ENCODE measurements around the gene FAM107B. TPM values are rescaled to one million over a fixed set of nuclear protein-coding genes. Genes with fewer than 3 reads are reported as not detected.

Gene FAM107B
- total RNA-seq, 1 experiment from 2014 or later, result 61.6 TPM

- DNase-seq (ENCODE audit: low spot score), result no peak
Measured at GRCh38 chr10:14584661-14585060, 190.0 kb downstream of the FAM107B start.

GRCh38 chr10:14583967-14584366, 190.7 kb downstream of the FAM107B start:
- H3K4me1 ChIP-seq (ENCODE audit: insufficient read depth, low read length, poor library complexity, severe bottlenecking), result peaks cover 14% of the 10 kb centered on the region
- intact Hi-C loops (cut with micrococcal nuclease; ENCODE audit: unreplicated experiment), result no loop called here
- ChIA-PET CTCF (no interaction called here), POLR2A (ENCODE audit: low non-redundant PET) (no interaction called here)
- no peaks in the 10 kb centered on the region for H3K27me3 ChIP-seq (replicated peaks; ENCODE audit: insufficient read depth, low read depth, low read length, poor library complexity)
- H3K27ac ChIP-seq (ENCODE audit: low read depth, low read length, poor library complexity, severe bottlenecking), result no peak overlapping the region
- no peak overlapping the region for H3K4me3 ChIP-seq (ENCODE audit: low read depth, low read length, poor library complexity, severe bottlenecking)
- BruUV-seq (replicated peaks), result no TSS peak
- H3K9me3 ChIP-seq (ENCODE audit: low read depth, low read length, poor library complexity, severe bottlenecking), result no peaks in the 10 kb centered on the region
- no peak for TF ChIP-seq EZH2 (IDR thresholded peaks at IDR 0.05; ENCODE audit: borderline replicate concordance, low read depth, low read length, poor library complexity, severe bottlenecking)
- no peak for TF ChIP-seq CTCF (conservative IDR thresholded peaks at IDR 0.05; ENCODE audit: low read depth, low read length)
- H3K36me3 ChIP-seq (ENCODE audit: insufficient read depth, low read length, poor library complexity, severe bottlenecking), result no peaks in the 10 kb centered on the region
- DNase-seq (ENCODE audit: low spot score), result no peak

More at GRCh38 chr10:14584661-14585060, 190.0 kb downstream of the FAM107B start:
- Histone ChIP-seq H3K27me3 (replicated peaks; ENCODE audit: insufficient read depth, low read depth, low read length, poor library complexity) (no peaks in the 10 kb centered on the region), H3K36me3 (ENCODE audit: insufficient read depth, low read length, poor library complexity, severe bottlenecking) (no peaks in the 10 kb centered on the region), H3K27ac (ENCODE audit: low read depth, low read length, poor library complexity, severe bottlenecking) (no peak overlapping the region), H3K9me3 (ENCODE audit: low read depth, low read length, poor library complexity, severe bottlenecking) (no peaks in the 10 kb centered on the region), H3K4me1 (ENCODE audit: insufficient read depth, low read length, poor library complexity, severe bottlenecking) (peaks cover 8% of the 10 kb centered on the region), H3K4me3 (ENCODE audit: low read depth, low read length, poor library complexity, severe bottlenecking) (no peak overlapping the region)
- intact Hi-C loops (cut with micrococcal nuclease; ENCODE audit: unreplicated experiment), result no loop called here
- BruUV-seq (replicated peaks), result no TSS peak
- POLR2A ChIA-PET (ENCODE audit: low non-redundant PET), result no interaction called here
- CTCF ChIA-PET, result no interaction called here
- TF ChIP-seq EZH2 (IDR thresholded peaks at IDR 0.05; ENCODE audit: borderline replicate concordance, low read depth, low read length, poor library complexity, severe bottlenecking) (no peak), CTCF (conservative IDR thresholded peaks at IDR 0.05; ENCODE audit: low read depth, low read length) (no peak)

GRCh38 chr10:14583252-14583651, 191.4 kb downstream of the FAM107B start:
- Histone ChIP-seq H3K4me1 (ENCODE audit: insufficient read depth, low read length, poor library complexity, severe bottlenecking) (peaks cover 19% of the 10 kb centered on the region), H3K27me3 (replicated peaks; ENCODE audit: insufficient read depth, low read depth, low read length, poor library complexity) (no peaks in the 10 kb centered on the region), H3K36me3 (ENCODE audit: insufficient read depth, low read length, poor library complexity, severe bottlenecking) (no peaks in the 10 kb centered on the region), H3K27ac (ENCODE audit: low read depth, low read length, poor library complexity, severe bottlenecking) (no peak overlapping the region), H3K4me3 (ENCODE audit: low read depth, low read length, poor library complexity, severe bottlenecking) (no peak overlapping the region), H3K9me3 (ENCODE audit: low read depth, low read length, poor library complexity, severe bottlenecking) (no peaks in the 10 kb centered on the region)
- no TSS peak for BruUV-seq (replicated peaks)
- intact Hi-C loops (cut with micrococcal nuclease; ENCODE audit: unreplicated experiment), result no loop called here
- no peak for DNase-seq (ENCODE audit: low spot score)
- ChIA-PET POLR2A (ENCODE audit: low non-redundant PET) (no interaction called here), CTCF (no interaction called here)
- no peak for TF ChIP-seq CTCF (conservative IDR thresholded peaks at IDR 0.05; ENCODE audit: low read depth, low read length)
- no peak for TF ChIP-seq EZH2 (IDR thresholded peaks at IDR 0.05; ENCODE audit: borderline replicate concordance, low read depth, low read length, poor library complexity, severe bottlenecking)
